ENCODE results near the gene AMHR2.
"Not testable (repeated sequence)": the region's sequence is repeated elsewhere in the genome, so short reads cannot be mapped to it uniquely, and the experiment has no call there.

The AMHR2 gene

GRCh38 chr12:53415752-53416389, 7.8 kb upstream of the AMHR2 start:
- not testable (repeated sequence) for DNase-seq

DNA sequence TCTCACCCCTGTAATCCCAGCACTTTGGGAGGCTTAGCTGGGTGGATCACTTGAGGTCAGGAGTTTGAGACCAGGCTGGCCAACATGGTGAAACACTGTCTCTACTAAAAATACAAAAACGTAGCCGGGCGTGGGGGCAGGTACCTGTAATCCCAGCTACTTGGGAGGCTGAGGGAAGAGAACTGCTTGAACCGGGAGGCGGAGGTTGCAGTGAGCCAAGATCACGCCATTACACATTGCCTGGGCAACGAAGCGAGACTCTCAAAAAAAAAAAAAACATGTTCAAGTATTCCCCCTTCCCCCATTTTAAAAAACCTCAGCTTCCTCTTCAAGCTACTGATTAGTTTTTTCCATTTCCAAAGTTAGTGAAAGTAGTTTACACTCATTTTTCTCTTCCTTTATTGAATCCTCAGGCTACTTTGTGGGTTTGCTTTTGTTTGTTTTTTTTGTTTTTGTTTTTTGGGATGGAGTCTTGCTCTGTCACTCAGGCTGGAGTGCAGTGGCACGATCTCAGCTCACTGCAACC, 6.3 kb upstream of the AMHR2 start:
- not testable (repeated sequence) for DNase-seq

GRCh38 chr12:53418221-53418620, 5.4 kb upstream of the AMHR2 start:
- no peak for DNase-seq

DNA sequence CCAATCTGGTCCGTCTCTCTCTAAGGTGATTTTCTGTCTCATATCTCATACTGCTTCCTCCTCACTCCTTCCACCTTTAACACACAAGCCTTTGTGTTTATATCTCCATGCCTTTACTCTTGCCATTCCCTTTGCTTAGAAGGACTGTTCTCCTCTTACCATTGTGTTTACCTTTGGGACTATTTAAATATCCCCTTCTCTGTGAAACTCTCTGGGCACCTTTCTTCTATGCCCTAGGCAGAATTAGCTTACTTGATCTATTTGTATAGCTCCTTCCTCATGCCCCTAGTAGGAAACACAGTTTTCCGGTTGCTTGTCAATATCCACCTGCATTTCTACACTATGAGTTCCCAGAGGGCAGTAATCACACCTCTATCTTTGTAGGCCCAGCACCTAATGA, 3.9 kb upstream of the AMHR2 start:
- DNase-seq = no peak

DNA sequence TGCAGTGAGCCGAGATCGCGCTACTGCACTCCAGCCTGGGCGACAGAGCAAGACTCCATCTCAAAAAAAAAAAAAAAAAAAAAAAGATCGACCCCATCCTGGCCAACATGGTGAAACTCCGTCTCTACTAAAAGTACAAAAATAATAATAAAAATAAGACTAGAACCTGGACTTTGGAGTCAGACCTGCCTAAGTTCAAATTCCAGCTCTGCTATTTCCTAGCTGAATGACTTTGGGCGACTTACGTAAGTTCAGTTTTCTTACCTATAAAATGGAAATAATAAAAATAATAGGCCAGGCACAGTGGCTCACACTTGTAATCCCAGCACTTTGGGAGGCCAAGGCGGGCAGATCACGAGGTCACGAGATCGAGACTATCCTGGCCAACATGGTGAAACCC, 1.4 kb upstream of the AMHR2 start:
- not testable (repeated sequence) for DNase-seq

DNA sequence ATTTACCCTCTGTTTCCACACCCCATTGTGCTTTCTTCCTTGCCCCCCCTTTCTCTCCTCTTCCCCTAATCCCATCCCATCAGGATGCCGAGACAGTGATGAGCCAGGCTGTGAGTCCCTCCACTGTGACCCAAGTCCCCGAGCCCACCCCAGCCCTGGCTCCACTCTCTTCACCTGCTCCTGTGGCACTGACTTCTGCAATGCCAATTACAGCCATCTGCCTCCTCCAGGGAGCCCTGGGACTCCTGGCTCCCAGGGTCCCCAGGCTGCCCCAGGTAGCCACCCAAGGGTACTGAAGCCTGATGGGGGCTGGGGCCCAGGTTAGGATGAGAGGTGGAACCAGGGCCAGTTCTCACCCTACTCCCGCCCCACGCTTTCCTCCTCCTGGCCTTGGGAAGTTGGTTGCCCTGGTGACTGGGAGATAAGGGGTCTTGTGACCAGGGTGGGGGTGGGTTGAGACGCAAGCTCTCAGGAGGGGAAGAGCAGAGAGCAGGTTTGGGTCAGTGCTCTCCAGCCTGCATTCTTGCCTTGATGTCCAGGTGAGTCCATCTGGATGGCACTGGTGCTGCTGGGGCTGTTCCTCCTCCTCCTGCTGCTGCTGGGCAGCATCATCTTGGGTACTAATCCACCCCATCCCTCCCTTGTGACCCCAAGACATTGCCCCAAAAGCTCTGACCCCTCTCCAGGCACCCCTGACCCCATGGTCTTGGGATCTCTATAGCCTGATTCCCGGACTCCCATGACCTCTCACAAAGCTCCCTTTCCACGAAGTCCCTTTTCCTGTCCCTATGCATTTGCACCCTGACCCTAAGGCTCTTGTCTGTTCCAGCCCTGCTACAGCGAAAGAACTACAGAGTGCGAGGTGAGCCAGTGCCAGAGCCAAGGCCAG, 1.2 kb downstream of the AMHR2 start:
- DNase-seq = no peak

DNA sequence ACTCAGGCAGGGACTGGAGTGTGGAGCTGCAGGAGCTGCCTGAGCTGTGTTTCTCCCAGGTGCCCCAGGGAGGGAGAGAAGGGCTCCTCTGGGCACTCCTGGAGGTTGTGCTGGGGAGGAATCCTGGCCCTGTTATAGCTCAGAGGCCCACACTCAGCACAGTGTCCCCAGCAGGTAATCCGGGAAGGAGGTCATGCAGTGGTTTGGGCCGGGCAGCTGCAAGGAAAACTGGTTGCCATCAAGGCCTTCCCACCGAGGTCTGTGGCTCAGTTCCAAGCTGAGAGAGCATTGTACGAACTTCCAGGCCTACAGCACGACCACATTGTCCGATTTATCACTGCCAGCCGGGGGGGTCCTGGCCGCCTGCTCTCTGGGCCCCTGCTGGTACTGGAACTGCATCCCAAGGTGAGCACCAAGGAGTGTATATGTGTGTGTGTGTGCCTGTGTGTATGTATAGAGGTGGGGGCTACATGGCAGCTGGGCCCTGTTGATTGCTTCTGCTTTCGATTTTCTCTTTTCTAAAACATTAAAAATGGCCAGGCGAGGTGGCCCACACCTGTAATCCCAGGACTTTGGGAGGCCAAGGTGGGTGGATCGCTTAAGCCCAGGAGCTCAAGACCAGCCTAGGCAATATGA, 2.0 kb downstream of the AMHR2 start:
- no peak for DNase-seq

DNA sequence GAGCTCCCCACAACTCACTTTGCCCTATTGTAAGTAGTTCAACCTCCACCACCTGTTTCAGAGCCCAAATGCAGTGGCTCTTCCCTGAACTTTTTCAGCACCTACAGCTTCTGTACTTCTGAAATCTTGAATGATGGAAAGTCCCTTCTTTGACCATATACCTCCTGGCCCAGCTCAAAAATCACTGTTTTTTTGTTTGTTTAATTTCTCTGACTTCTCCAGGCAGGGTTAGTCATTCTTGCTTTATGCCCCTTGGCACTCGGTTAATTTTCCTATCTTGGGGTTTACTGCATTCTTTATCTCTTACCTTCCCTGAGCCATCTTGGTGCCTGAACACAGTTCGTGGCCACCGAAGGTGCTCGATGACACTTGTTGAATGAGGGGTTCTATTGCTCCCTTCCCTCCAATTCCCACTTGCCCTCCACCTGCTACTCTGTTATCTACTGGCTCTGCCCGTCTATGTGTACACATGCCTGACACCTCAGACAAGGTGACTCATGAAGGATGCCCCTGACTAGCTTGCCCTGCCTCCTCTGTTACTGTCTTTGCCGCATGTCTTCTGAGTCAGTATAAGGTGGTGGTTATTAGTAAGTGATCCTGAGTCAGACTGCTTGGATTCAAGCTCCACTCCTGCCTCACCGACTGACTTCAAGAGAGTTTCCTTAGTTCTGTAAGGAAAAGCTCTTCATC, 4.4 kb downstream of the AMHR2 start:
- no peak for DNase-seq

DNA sequence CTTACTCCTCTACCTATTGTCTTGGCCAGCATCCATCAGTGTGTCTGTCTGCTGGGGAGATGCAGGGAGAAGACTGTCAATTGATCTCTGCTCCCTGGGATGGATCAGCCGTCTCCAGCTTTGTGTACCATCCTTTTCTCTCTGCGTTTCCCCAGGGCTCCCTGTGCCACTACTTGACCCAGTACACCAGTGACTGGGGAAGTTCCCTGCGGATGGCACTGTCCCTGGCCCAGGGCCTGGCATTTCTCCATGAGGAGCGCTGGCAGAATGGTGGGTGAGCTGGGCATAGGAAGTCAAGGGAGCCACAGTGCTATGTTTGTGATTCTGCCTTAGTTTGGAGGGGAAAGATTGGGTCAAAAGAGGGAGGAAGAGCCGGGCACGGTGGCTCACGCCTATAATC, 5.1 kb downstream of the AMHR2 start:
- no peak for DNase-seq

- DNase-seq = no peak
These were observed 6.5 kb downstream of the AMHR2 start for GRCh38 chr12:53430116-53430515.

DNA sequence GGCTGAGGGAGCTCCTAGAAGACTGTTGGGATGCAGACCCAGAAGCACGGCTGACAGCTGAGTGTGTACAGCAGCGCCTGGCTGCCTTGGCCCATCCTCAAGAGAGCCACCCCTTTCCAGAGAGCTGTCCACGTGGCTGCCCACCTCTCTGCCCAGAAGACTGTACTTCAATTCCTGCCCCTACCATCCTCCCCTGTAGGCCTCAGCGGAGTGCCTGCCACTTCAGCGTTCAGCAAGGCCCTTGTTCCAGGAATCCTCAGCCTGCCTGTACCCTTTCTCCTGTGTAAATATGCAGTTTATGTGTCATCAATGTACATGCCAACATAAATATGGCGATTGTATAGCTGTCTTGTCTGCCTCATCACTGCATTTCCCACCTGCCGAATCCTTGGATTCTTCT, 7.5 kb downstream of the AMHR2 start:
- DNase-seq = no peak

- DNase-seq = not testable (repeated sequence)
These were observed 11.7 kb downstream of the AMHR2 start for GRCh38 chr12:53435326-53435725.

- DNase-seq = not testable (repeated sequence)
These were observed 15.9 kb downstream of the AMHR2 start for GRCh38 chr12:53439582-53439981.

GRCh38 chr12:53441040-53441833, 17.6 kb downstream of the AMHR2 start, which contains the start of gene PRR13:
PRR13 (plus strand) TSS chr12:53441734; CDS start chr12:53442715, 981 bp downstream.
- DNase-seq = peak; percentile 99

DNA sequence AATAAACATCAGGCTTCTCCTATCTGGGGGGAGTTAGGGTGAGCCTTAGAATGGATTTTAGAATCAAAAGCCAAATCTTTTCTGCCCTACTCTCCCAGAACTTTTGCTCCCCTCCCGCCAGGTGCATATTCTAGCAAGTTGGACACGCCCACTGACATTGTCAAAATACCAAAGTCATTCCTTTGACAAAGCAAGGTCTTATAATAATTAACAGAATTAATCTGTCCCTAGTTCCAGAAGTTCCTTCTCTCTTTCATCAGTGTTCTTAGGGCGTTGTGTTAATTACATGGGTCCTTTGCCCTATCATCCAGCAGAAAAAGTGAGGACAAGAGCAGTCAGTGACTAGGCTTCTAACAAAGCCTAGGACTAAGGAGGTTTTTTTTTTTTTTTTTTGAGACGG, 20.3 kb downstream of the AMHR2 start:
- no peak for DNase-seq

DNA sequence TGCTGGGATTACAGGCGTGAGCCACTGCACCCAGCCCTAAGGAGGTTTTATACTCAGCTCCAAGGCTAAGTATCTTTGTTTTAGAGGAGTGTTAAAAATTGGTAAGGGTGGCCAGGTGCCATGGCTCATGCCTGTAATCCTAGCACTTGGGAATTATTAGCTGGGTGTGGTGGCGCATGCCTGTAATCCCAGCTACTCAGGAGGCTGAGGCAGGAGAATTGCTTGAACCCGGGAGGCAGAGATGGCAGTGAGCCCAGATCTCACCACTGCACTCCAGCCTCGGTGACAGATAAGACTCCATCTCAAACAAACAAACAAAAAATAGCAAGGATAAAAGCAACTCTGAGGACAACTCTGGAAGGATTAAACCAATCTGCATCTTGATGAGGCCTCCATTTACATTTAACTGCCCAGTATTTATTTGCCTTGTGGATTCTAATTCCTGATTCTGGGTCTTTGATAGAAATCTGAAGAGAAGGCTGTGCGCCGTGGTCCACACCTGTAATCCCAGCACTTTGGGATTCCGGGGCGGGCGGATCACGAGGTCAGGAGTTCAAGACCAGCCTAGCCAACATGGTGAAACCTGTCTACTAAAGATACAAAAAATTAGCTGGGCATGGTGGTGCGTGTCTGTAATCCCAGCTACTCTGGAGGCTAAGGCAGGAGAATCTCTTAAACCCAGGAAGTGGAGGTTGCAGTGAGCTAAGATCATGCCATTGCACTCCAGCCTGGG, 21.1 kb downstream of the AMHR2 start:
- DNase-seq = not testable (repeated sequence)

DNA sequence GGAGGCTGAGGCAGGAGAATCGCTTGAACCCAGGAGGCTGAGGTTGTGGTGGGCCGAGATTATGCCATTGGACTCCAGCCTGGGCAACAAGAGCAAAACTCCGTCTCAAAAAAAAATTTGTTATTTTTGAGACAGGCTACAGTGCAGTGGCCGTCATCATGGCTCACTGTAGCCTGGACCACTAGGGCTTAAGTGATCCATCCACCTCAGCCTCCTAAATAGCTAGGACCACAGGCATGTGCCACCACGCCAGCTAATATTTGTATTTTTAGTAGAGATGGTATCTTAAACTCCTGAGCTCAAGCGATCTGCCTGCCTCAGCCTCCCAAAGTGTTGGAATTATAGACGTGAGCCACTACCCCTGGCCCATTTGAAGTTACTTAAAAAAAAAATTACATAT, 27.3 kb downstream of the AMHR2 start:
- no peak for DNase-seq

GRCh38 chr12:53451661-53452158, 28.1 kb downstream of the AMHR2 start, which contains the start of gene PCBP2:
PCBP2 (plus strand) TSS chr12:53452102; CDS start chr12:53454801, 2,699 bp downstream.
- DNase-seq = peak; percentile 99

DNA sequence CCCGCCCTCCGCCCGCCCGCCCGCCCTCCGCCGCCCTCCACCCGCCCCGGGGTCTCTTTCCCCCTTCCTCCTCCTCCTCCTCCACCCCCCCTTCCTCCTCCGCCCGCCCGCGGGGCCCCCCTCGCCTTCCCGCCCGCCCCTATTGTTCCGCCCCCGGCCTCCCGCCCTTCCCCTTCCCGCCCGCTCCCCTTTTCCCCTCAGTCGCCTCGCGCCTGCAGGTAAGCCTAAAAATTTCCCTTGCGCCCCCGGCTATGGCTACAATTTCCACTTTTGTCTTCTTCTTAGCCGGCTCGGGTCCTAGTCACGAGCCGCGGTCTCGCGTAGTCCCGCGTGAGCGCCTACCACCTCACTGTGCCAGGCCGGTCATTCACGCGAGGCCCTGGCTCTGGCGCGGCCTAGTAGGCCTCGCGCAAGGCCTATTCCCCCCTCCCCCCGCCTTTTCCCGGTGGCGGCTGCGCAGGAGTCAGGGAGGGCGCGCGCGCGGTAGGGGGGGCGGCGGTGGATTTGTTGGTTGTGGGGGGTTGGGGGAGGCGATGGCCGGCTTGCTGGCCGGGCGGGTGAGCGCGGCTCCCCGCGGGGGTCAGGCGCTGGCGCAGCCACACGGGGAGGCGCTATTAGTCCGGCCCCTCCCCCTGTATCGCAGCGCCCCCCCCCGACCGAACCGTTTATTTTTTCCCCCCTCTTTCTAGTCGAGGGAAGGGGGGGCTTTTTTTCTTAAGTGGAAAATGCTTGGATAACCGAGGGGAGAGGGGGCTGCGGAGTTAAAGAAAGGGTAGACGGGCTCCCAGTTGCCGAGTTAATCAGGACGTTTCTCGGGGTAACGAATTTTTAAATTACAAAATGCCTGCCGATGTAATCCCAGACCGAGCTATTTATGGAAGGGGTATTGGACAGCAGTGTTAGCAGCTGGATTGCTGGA, 28.8 kb downstream of the AMHR2 start:
- DNase-seq = peak; percentile 84
